ENCODE data around the gene PRSS57.
"Not testable (repeated sequence)": the region's sequence is repeated elsewhere in the genome, so short reads cannot be mapped to it uniquely, and the experiment has no call there.

Gene PRSS57

GRCh38 chr19:666985-667573 is 28.2 kb downstream of the PRSS57 start:
- DNase-seq, result not testable (repeated sequence)

DNA sequence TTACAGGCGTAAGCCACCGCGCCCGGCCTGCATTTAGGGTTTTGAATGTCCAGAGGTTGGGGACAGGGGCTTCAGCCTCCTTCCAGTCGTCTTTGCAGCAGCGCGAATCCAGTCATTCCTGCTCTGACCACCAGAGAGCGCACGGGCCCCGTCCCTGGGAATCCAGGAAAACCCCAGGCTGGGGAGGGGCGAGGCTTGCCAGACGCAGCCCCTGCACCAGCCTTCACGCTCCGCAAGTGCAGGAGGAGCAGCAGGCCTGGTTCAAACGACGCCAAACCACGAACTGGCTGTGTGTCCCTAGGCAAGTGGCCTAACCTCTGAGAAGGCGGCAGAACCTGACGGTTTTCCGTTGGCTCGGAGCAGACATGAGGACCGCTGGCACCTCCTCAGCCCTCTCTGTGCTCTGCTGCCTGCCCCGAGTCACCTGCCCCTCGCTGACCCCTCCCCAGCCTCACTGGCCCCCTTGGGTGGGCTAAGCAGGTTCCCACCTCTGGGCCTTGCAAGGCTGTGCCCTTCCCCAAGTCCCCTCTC is 30.3 kb downstream of the PRSS57 start:
- DNase-seq, result peak; percentile 79 to 89

- no peak for DNase-seq
Observed at GRCh38 chr19:663682-664117, 31.6 kb downstream of the PRSS57 start.

- peak; percentile 91 to 93 for DNase-seq
Observed at GRCh38 chr19:662962-663681, 32.1 kb downstream of the PRSS57 start, which contains the start of gene RNF126. RNF126 (minus strand) TSS chr19:663214; CDS start chr19:663121, 93 bp downstream.

GRCh38 chr19:662207-662961 is 32.9 kb downstream of the PRSS57 start:
- peak; percentile 73 to 81 for DNase-seq

- peak; percentile 61 to 64 for DNase-seq
Observed at GRCh38 chr19:661427-662196, 33.6 kb downstream of the PRSS57 start.

GRCh38 chr19:660793-661426 is 34.3 kb downstream of the PRSS57 start:
- no peak for DNase-seq

DNA sequence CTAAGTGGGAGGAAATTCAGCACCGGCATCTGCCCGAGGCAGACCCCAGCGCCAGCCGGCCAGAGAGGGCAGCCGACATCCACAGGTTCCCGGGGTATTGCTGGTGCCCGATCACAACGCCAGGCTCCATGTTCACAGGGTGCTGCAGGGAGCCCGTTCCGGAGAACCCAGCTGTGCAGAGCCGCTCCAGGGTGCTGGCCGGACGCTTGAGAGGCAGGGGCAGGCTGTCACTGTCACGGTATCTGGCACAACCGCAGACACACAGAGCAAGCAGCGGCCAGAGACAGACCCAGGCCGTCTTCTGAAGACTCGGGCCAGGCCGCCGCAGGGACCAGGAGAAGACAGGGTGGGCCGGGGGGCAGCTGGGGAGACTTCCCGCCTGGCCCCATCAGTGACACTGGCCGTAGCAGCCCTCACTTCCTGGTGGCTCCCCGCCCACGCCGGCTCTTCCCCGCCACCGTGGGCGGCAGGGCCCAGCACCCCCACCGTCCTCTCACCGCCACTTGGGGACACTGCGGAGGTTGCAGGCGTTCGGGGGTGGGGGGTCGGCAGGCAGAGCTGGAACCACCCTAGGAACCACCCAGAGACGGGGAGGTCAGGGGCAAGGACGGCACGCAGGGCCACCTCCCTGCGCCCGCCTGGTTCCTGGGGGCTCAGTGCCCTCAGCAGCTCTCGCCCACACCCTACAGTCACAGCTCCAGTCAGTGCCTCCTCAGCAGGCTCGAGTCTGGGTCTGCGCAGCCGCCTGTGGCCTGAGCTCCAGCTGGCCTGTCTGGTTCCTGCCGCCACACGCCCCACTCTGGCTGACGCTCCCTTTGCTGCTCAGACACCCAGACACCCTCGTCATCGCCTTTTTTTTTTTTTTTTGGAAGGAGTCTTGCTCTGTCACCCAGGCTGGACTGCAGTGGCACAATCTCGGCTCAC is 36.1 kb downstream of the PRSS57 start:
- DNase-seq, result peak; percentile 34 to 50

- DNase-seq, result no peak
Observed at GRCh38 chr19:658059-658839, 37.0 kb downstream of the PRSS57 start.

- DNase-seq, result no peak
Observed at GRCh38 chr19:657611-658010, 37.6 kb downstream of the PRSS57 start.

GRCh38 chr19:656751-657559 is 38.3 kb downstream of the PRSS57 start:
- no peak for DNase-seq

DNA sequence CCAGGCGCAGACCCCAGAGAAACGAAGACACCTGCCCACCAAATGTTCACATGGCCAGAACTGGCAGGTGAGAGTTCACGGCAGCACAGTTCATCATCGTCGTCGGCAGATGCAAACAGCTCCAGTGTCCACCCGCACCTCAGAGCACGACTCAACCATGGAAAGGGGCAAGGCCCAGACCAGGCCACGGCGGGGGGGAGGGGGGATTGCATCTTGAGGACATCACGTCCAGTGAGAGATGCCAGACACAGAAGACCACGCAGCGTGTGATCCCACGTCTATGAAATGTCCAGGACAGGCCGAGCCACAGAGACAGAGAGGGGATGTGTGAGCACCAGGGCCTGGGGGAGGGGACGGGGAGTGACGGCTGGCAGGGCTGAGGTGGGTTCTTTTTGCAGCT is 39.6 kb downstream of the PRSS57 start:
- no peak for DNase-seq

DNA sequence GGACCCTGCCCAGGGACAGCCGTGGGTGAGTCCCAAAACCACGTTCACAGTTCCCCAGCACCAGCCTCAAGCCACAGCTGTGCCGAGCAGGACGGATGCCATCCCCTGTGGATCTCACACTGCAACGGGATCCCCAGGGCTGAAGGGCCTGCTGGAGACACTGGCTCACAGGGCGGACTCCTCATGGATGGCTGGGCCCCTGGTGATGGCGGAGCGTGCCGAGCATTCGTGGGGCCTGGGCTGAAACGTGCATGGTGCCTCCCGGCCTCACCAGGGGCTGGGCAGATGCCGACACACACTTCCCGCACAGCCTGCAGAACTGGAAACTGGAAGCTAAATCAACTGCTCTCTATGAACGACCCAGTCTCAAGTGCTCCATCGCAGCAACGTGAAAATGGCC is 41.8 kb downstream of the PRSS57 start:
- no peak for DNase-seq

GRCh38 chr19:652467-653389 is 42.5 kb downstream of the PRSS57 start:
- no peak for DNase-seq

DNA sequence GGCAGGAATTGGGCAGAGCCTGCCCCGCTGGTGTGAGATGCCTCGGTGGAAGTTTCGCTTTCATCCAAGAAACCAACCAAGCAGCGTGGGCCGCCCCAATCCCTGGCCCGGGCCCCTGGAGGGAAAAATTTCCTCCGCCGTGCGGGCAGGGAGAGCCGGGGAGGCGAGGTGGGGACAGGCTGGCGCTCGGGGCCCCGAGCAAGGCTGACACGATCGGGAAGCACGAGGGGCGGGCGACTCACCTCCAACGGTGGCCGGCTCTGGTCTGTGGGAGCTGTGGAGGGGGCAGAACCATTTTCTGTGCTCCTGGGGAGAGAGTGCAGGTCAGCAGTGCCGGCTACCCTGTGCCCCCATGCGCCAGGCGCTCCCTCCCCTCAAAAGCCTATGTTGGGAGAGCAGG is 43.3 kb downstream of the PRSS57 start:
- DNase-seq, result no peak

- no peak for DNase-seq
Observed at GRCh38 chr19:651114-651818, 44.0 kb downstream of the PRSS57 start.

DNA sequence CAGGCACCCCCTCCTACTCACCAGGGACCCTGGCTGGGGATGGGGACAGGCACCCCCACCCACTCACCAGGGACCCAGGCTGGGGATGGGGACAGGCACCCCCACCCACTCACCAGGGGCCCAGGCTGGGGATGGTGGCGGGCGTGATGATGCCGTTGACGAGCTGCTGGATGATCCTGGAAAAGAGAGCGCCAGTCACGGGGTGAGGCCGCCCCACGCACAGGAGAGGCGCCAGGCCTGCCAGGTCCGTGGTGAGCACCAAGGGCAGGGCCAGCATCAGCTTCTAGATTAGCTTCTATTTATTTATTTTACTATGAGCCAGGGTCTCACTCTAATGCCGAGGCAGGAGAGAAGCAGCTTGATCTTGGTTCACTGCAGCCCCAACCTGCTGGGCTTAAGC is 45.1 kb downstream of the PRSS57 start:
- no peak for DNase-seq

Data from activated CD4-positive, alpha-beta T cell treated with anti-CD3 and anti-CD28 coated beads for 4 hours (primary cell).